Upper lobe of left lung (tissue), 6 donors: ENCODE measurements around the gene TEKT5. TPM values are rescaled to one million over a fixed set of nuclear protein-coding genes. Genes with fewer than 3 reads are reported as not detected.

Experiments
- ATAC-seq, 2 donors: fragments of 200-7000 bp; cut with Tn5 transposase; one replicate each; pipeline ENCODE4 v1.9.1; 2022; ENCODE audit warnings: mild to moderate bottlenecking in 2 of 2, moderate library complexity in 2 of 2; ENCODE audit not compliant: low FRiP score in 2 of 2
- DNase-seq, 2 donors: peaks; one replicate each; pipeline ENCODE4 v3.0.0-alpha.2; 2019 to 2020
- H3K27ac ChIP-seq, 4 donors: fragments of 200-600 bp; sonication (generic); one replicate each; pipeline ENCODE4 v1.5.1; 2016 to 2019
- H3K27me3 ChIP-seq, 4 donors: fragments of 200-600 bp; sonication (generic); one replicate each; pipeline ENCODE4 v1.5.1; 2017 to 2019
- H3K36me3 ChIP-seq, 4 donors: fragments of 200-600 bp; sonication (generic); one replicate each; pipeline ENCODE4 v1.5.1; 2016 to 2019
- H3K4me1 ChIP-seq, 4 donors: fragments of 200-600 bp; sonication (generic); one replicate each; pipeline ENCODE4 v1.5.1; 2018 to 2019
- H3K4me3 ChIP-seq, 4 donors: fragments of 200-600 bp; sonication (generic); one replicate each; pipeline ENCODE4 v1.5.1; 2017 to 2019; ENCODE audit warnings: mild to moderate bottlenecking in 2 of 4, moderate library complexity in 1 of 4
- H3K9me3 ChIP-seq, 4 donors: fragments of 200-600 bp; sonication (generic); one replicate each; pipeline ENCODE4 v1.5.1; 2018 to 2019
- EP300 ChIP-seq, 4 donors: sonication (generic); formaldehyde crosslinking; IDR thresholded peaks; one replicate each; pipeline ENCODE4 v1.5.1; 2017; ENCODE audit warnings: antibody characterized with exemption in 4 of 4, control low read depth in 2 of 4
- POLR2A ChIP-seq, 4 donors: fragments of 450-650 bp; IDR thresholded peaks; one replicate each; pipeline ENCODE4 v1.5.1; 2016 to 2017; ENCODE audit warnings: antibody characterized with exemption in 4 of 4, mild to moderate bottlenecking in 2 of 4
- POLR2AphosphoS5 ChIP-seq, 2 donors: sonication (generic); formaldehyde crosslinking; IDR thresholded peaks; one replicate each; pipeline ENCODE4 v1.5.1; 2017; ENCODE audit warnings: antibody characterized with exemption in 2 of 2
- WGBS, 2 donors: methylation state at CpG; one replicate each; pipeline ENCODE4 v1.1.5; 2017 to 2018; 5-methylcytosine and 5-hydroxymethylcytosine counted together
- total RNA-seq, 6 donors: library from RNA; depleted of rRNA in 4 of 6; stranded (reverse); fragments of >200 nt in 4 of 6; gene quantifications; one replicate each; pipeline versions ENCODE4 v1.1.0 to v1.2.1, GENCODE V29; 2016 to 2021
- TF ChIP-seq, protein P1 (sequence below), 6 experiments: fragments of 450-650 bp in 4 of 6; fragments of 200-600 bp in 2 of 6; sonication (generic) in 2 of 6; IDR thresholded peaks; one replicate each; pipeline ENCODE4 v1.5.1; 2016 to 2019; ENCODE audit warnings: antibody characterized with exemption in 6 of 6
- donor health status: DM: no; HTN: no; CAD: no; lungs with moderate emphysema.
- donor health status: DM: no; HTN: yes; CAD: no; lungs with severe emphysema.

The TEKT5 gene
- total RNA-seq, 6 donors from 2014 or later, result 0.20 to 2.1 (median 0.44) TPM; not detected in 3

DNA sequence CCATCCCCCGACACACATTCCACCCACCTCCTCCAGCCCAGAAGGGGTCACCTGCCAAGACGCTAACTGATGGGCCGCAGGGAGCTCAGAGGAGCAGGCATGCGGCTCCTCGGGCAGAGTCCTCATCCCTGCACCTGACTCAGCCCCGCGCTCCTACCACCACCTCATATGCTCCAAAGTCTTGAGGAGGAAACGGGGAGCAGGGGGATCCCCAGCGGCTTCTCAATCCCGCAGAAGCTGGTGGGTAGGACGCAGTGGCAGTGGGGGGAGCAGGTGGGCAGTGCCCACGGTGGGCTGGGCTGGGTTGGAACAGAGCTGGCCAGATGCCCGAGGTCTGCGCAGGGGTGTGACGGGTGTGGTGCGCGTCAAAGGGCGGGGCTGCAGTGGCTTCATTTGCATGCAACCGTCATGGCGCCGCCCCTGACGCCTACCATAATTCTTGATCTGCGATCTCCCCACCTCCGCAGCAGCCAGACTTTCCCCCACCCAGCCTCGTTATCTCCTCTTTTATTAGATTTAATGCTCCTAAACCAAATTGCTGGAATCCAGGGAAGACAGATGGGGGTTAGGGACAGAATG lies 75.4 kb downstream of the TEKT5 start:
- WGBS, 2 donors, result 31 to 65% methylated on average over 25 of the region's 25 CpGs
- peak overlapping the region in 3 of 4 donors; percentile 25 to 27 (median 26) for H3K4me3 ChIP-seq
- H3K27me3 ChIP-seq, result no peaks in the 10 kb centered on the region
- TF ChIP-seq EP300 (IDR thresholded peaks at IDR 0.05) (no peak), POLR2AphosphoS5 (IDR thresholded peaks at IDR 0.05) (no peak), POLR2A (IDR thresholded peaks at IDR 0.05) (peak in 1 of 4 donors; percentile 36)
- TF ChIP-seq, protein P1, sequence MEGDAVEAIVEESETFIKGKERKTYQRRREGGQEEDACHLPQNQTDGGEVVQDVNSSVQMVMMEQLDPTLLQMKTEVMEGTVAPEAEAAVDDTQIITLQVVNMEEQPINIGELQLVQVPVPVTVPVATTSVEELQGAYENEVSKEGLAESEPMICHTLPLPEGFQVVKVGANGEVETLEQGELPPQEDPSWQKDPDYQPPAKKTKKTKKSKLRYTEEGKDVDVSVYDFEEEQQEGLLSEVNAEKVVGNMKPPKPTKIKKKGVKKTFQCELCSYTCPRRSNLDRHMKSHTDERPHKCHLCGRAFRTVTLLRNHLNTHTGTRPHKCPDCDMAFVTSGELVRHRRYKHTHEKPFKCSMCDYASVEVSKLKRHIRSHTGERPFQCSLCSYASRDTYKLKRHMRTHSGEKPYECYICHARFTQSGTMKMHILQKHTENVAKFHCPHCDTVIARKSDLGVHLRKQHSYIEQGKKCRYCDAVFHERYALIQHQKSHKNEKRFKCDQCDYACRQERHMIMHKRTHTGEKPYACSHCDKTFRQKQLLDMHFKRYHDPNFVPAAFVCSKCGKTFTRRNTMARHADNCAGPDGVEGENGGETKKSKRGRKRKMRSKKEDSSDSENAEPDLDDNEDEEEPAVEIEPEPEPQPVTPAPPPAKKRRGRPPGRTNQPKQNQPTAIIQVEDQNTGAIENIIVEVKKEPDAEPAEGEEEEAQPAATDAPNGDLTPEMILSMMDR (IDR thresholded peaks at IDR 0.05), result no peak
- ATAC-seq, result peak; percentile 44 to 73
- H3K27ac ChIP-seq, result peak overlapping the region; percentile 75 to 89 (median 87)
- peaks cover 26 to 40% (median 32%) of the 10 kb centered on the region in 4 donors for H3K4me1 ChIP-seq
- H3K9me3 ChIP-seq, result no peaks in the 10 kb centered on the region
- H3K36me3 ChIP-seq, result no peaks in the 10 kb centered on the region
- peak; percentile 83 to 85 for DNase-seq

DNA sequence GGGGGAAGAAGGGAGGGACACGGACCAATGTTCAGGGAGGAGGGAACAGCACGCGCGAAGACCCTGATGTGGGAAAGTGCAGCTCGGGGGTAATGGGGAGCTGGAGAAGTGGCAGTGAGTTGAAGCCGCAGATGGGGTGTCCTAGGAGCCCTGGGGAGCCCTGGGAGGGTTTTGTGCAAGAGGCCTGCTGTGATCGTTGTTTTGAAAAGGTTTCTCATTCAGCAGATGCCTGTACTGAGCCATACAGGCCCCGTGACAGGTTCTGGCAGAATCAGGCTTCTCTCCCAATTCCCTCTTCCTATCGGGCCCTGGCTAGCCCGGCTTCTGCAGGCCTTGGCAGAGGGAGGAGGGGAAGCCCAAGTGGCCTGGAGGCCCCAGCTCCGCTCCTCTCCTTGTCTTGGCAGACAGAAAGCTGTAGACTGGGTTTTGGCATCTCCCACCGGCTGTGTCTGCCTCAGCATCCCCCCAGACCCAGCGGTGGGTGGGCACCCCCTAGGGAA lies 76.0 kb downstream of the TEKT5 start:
- Histone ChIP-seq H3K27me3 (no peaks in the 10 kb centered on the region), H3K4me1 (peaks cover 25 to 40% (median 32%) of the 10 kb centered on the region in 4 donors), H3K9me3 (no peaks in the 10 kb centered on the region), H3K36me3 (no peaks in the 10 kb centered on the region), H3K27ac (peak overlapping the region; percentile 75 to 89 (median 87)), H3K4me3 (peak overlapping the region in 3 of 4 donors; percentile 25 to 27 (median 26))
- TF ChIP-seq POLR2AphosphoS5 (IDR thresholded peaks at IDR 0.05), result no peak
- TF ChIP-seq EP300 (IDR thresholded peaks at IDR 0.05), result no peak
- TF ChIP-seq POLR2A (IDR thresholded peaks at IDR 0.05), result no peak
- TF ChIP-seq, protein P1 (IDR thresholded peaks at IDR 0.05), result no peak
- 60 to 78% methylated on average over 9 to 12 of the region's 13 CpGs for WGBS, 2 donors
- ATAC-seq (no peak), DNase-seq (no peak)

DNA sequence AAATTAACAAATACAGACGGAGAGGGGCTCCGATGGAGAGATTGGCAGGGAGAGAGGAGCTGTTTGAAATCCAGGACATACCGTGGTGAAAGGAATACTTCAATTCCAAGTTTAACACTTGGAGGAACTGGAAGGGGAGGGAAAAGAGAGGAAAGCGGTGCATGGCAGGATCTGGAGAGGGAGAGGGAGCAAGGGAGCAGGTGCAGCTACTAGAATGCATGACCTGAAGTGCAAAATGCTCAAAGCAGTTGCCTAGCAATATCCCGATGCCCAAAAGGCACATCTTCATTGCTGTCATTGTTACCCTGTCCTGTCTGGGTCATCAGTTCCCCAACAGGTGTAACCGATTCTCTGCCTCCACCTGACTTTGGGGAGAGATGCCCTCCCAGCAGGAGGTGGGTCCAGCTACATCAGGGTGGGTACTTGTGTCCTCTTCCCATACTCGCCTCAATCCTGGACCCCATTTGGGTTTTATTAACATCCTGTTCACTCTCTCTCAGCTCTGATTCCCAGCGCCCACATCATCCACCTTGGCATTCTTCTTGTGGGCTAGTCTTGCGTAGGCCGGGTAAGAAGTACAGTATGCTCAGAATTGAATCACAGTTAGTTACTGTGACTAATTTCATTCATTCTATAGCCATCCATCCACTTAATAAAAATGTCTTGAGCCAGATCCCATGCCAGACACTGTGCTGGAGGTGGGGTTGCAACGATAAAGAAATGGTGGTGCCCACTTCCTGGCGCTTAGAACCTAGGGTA lies 76.9 kb downstream of the TEKT5 start:
- H3K4me3 ChIP-seq, result peak overlapping the region in 1 of 4 donors; percentile 25
- ATAC-seq (no peak), DNase-seq (no peak)
- no peaks in the 10 kb centered on the region for H3K27me3 ChIP-seq
- no peak for TF ChIP-seq POLR2AphosphoS5 (IDR thresholded peaks at IDR 0.05)
- TF ChIP-seq POLR2A (IDR thresholded peaks at IDR 0.05), result no peak
- no peak for TF ChIP-seq EP300 (IDR thresholded peaks at IDR 0.05)
- TF ChIP-seq, protein P1 (IDR thresholded peaks at IDR 0.05), result no peak
- WGBS, 2 donors, result 61 to 68% methylated on average over 12 of the region's 12 CpGs
- H3K27ac ChIP-seq, result peak overlapping the region; percentile 75 to 89 (median 87)
- H3K4me1 ChIP-seq, result peaks cover 23 to 42% (median 35%) of the 10 kb centered on the region in 4 donors
- H3K9me3 ChIP-seq, result no peaks in the 10 kb centered on the region
- no peaks in the 10 kb centered on the region for H3K36me3 ChIP-seq

DNA sequence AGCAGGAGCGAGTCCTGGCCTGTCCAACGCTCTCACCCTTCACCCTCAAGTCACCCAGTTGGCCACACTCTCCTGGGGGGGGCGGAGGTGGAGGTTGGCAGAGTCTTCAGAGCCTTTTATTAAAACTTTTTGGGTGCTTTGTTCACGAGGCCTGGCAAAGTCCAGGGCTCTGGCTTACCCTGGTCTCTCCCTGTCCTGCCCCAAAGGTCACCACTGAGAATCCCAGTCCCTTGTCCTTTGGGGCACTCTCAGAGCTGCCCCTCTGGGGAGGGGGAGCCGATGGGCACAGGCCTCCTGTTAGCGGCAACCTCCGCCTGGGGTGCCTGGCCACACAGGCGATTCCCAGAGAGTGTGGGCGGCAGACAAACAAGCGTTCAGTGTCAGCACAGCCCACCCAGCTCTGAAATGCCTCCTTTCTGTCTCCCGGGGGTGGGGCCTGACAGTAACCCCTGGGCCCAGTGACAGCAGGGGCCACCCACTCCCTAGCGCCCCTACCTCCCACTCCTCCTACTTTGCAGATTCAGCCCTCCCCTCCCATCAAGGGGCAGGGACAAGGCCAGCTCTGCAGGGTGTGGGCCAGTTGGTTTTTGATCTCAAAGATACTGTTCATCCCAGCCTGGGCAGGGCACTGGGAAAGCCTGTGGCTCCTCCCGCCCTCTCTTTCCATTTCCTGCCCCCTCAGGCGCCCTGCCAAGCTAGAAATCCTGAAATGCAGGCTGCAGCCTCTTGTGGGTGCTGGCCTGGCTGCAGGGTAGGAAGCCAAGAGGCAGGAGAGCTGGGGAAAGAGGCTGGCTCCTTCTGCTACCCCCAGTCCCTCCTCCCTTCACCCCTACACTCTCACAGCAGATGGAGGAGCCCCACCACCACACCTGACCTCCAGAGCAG lies 77.7 kb downstream of the TEKT5 start:
- DNase-seq, result peak; percentile 63 to 88
- H3K4me3 ChIP-seq, result peak overlapping the region in 1 of 4 donors; percentile 7
- peak; percentile 54 to 62 for ATAC-seq

More for the DNA sequence above, 77.7 kb downstream of the TEKT5 start:
- WGBS, 2 donors, result 43 to 51% methylated on average over 7 to 13 of the region's 14 CpGs
- Histone ChIP-seq H3K4me1 (peaks cover 23 to 45% (median 33%) of the 10 kb centered on the region in 4 donors), H3K27me3 (no peaks in the 10 kb centered on the region), H3K27ac (peak overlapping the region; percentile 75 to 89 (median 87)), H3K36me3 (no peaks in the 10 kb centered on the region), H3K9me3 (no peaks in the 10 kb centered on the region)
- TF ChIP-seq POLR2A (IDR thresholded peaks at IDR 0.05), result peak in 1 of 4 donors; percentile 56
- peak; percentile 45 to 79 for TF ChIP-seq POLR2AphosphoS5 (IDR thresholded peaks at IDR 0.05)
- TF ChIP-seq, protein P1 (IDR thresholded peaks at IDR 0.05), result peak in 2 of 6 experiments; percentile 21 to 47
- no peak for TF ChIP-seq EP300 (IDR thresholded peaks at IDR 0.05)
